ENCODE measurements around the gene SPRYD4.
"Not testable (repeated sequence)": the region's sequence is repeated elsewhere in the genome, so short reads cannot be mapped to it uniquely, and the experiment has no call there.

The SPRYD4 gene

DNA sequence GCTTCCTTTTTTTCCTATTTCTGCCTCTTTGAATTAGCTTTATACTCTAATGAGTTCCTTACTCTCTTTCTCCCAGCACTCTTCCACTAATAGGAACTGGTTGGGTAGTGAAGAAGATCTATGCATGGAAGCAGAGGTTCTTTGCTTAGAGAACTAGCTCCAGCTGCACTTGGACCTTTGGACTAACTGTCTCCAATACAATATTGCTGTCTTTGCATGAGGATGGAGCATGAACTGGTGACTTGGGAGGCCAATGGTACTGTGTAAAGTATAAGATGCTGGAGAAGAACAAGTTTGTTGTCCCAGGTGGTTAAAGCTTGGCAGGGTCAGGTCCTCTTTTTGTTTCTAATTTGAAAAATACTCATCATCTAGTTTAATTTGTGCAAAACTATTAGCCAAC, 22.0 kb downstream of the SPRYD4 start:
- no peak for ATAC-seq
- TF ChIP-seq, protein P1, sequence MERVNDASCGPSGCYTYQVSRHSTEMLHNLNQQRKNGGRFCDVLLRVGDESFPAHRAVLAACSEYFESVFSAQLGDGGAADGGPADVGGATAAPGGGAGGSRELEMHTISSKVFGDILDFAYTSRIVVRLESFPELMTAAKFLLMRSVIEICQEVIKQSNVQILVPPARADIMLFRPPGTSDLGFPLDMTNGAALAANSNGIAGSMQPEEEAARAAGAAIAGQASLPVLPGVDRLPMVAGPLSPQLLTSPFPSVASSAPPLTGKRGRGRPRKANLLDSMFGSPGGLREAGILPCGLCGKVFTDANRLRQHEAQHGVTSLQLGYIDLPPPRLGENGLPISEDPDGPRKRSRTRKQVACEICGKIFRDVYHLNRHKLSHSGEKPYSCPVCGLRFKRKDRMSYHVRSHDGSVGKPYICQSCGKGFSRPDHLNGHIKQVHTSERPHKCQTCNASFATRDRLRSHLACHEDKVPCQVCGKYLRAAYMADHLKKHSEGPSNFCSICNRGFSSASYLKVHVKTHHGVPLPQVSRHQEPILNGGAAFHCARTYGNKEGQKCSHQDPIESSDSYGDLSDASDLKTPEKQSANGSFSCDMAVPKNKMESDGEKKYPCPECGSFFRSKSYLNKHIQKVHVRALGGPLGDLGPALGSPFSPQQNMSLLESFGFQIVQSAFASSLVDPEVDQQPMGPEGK (CRISPR knock-in tag; IDR thresholded peaks at IDR 0.05; ENCODE audit: borderline replicate concordance): no peak
- TF ChIP-seq ARNTL (CRISPR knock-in tag; IDR thresholded peaks at IDR 0.05; ENCODE audit: borderline replicate concordance, low read depth): no peak
- TF ChIP-seq ZNF8 (CRISPR knock-in tag; IDR thresholded peaks at IDR 0.05): no peak
- TF ChIP-seq, protein P2, sequence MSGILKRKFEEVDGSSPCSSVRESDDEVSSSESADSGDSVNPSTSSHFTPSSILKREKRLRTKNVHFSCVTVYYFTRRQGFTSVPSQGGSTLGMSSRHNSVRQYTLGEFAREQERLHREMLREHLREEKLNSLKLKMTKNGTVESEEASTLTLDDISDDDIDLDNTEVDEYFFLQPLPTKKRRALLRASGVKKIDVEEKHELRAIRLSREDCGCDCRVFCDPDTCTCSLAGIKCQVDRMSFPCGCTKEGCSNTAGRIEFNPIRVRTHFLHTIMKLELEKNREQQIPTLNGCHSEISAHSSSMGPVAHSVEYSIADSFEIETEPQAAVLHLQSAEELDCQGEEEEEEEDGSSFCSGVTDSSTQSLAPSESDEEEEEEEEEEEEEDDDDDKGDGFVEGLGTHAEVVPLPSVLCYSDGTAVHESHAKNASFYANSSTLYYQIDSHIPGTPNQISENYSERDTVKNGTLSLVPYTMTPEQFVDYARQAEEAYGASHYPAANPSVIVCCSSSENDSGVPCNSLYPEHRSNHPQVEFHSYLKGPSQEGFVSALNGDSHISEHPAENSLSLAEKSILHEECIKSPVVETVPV (CRISPR knock-in tag; IDR thresholded peaks at IDR 0.05): no peak
- no peak for TF ChIP-seq ESRRG (CRISPR knock-in tag; IDR thresholded peaks at IDR 0.05)
- no peak for TF ChIP-seq SNAI2 (CRISPR knock-in tag; IDR thresholded peaks at IDR 0.05)
- TF ChIP-seq, protein P3, sequence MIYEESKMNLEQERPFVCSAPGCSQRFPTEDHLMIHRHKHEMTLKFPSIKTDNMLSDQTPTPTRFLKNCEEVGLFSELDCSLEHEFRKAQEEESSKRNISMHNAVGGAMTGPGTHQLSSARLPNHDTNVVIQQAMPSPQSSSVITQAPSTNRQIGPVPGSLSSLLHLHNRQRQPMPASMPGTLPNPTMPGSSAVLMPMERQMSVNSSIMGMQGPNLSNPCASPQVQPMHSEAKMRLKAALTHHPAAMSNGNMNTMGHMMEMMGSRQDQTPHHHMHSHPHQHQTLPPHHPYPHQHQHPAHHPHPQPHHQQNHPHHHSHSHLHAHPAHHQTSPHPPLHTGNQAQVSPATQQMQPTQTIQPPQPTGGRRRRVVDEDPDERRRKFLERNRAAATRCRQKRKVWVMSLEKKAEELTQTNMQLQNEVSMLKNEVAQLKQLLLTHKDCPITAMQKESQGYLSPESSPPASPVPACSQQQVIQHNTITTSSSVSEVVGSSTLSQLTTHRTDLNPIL (CRISPR knock-in tag; IDR thresholded peaks at IDR 0.05; ENCODE audit: low read depth): no peak
- TF ChIP-seq TCF4 (CRISPR knock-in tag; IDR thresholded peaks at IDR 0.05; ENCODE audit: borderline replicate concordance): no peak
- TF ChIP-seq BACH2 (CRISPR knock-in tag; IDR thresholded peaks at IDR 0.05; ENCODE audit: borderline replicate concordance): no peak
- no peak for TF ChIP-seq PPARA (CRISPR knock-in tag; IDR thresholded peaks at IDR 0.05; ENCODE audit: borderline replicate concordance)

DNA sequence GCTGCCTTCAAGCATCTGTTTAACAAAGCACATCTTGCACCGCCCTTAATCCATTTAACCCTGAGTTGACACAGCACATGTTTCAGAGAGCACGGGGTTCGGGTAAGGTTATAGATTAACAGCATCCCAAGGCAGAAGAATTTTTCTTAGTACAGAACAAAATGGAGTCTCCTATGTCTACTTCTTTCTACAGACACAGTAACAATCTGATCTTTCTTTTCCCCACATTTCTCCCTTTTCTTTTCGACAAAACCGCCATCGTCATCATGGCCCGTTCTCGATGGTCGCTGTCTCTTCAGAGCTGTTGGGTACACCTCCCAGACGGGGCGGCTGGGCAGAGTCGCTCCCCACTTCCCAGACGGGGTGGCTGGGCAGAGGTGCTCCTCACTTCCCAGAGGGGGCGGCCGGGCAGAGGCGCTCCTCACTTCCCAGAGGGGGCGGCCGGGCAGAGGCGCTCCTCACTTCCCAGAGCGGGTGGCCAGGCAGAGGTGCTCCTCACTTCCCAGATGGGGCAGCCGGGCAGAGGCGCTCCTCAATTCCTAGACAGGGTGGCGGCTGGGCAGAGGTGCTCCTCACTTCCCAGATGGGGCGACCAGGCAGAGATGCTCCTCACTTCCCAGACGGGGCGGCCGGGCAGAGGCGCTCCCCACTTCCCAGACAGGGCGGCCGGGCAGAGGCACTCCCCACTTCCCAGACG, 25.2 kb downstream of the SPRYD4 start:
- not testable (repeated sequence) for ATAC-seq

DNA sequence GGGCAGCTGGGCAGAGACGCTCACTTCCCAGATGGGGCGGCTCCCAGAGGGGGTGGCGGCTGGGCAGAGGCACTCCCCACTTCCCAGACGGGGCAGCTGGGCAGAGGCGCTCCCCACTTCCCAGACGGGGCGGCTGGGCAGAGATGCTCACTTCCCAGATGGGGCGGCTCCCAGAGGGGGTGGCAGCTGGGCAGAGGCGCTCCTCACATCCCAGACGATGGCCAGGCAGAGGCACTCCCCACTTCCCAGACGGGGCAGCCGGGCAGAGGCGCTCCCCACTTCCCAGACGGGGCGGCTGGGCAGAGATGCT, 25.7 kb downstream of the SPRYD4 start:
- ATAC-seq: not testable (repeated sequence)

DNA sequence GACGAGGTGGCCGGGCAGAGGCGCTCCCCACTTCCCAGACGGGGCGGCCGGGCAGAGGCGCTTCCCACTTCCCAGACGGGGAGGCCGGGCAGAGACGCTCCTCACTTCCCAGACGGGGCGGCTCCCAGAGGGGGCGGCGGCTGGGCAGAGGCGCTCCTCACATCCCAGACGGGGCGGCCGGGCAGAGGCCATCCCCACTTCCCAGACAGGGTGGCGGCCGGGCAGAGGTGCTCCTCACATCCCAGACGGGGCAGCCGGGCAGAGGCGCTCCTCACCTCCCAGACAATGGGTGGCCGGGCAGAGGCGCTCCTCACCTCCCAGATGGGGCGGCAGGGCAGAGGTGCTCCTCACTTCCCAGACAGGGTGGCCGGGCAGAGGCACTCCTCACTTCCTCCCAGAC, 26.1 kb downstream of the SPRYD4 start:
- ATAC-seq: not testable (repeated sequence)

DNA sequence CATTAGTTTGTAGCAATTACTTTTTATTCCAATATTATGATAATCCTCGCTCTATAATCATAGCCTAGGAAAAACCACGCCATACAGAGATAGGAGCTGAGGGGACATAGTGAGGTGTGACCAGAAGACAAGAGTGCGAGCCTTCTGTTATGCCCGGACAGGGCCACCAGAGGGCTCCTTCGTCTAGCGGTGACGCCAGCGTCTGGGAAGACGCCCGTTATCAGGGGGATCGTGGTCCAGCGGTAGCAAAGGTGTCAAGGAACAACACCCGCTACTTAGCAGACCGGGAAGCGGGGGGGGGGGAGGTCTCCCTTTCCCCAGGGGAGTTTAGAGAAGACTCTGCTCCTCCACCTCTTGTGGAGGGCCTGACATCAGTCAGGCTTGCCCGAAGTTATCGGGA, 28.3 kb downstream of the SPRYD4 start:
- ATAC-seq: 0 out of 3 replicates have a peak, but pooled peaks have one; percentile 31

DNA sequence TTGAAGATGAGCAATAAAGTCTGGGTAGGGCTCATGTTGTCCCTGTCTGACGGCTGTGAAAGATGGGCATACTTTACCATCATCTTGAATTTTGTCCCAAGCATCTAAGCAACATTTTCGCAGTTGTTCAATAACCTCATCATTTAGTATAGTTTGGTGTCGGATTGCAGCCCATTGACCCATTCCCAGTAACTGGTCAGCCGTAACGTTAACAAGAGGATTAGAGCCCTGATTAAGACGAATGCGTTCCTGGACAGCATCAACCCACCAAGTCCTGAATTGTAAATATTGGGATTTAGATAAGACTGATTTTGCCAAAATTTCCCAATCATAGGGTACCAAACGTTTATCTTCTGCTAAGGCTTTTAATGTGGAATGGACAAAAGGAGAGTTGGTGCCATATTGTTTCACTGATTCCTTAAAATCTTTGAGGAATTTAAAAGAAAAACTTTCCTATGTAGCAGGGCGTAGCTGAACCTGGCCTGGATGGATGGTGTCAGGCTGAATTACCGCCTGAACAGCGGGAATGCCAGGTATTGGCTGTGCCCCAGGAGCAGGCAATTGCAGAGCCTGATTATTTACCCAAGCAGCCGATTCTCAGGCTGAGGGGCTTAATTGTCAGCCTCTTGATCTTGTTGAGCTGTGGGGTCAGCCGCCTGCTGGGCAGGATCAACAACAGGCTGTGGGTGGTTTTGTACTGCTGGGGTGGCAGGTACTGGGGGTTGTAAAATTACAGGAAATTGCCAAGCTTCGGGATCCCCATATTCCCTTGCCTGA, 29.9 kb downstream of the SPRYD4 start:
- ATAC-seq: not testable (repeated sequence)

DNA sequence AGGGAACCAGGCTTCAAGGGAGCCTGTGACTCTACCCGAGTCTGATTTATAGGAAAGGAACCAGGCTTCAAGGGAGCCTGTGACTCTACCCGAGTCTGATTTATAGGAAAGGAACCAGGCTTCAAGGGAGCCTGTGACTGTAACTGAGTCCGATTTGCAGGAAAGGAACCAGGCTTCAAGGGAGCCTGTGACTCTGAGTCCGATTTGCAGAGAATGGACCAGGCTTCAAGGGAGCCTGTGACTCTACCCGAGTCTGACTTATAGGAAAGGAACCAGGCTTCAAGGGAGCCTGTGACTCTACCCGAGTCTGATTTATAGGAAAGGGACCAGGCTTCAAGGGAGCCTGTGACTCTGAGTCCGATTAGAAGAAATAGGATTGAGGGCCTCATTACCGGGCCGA, 31.1 kb downstream of the SPRYD4 start:
- not testable (repeated sequence) for ATAC-seq

DNA sequence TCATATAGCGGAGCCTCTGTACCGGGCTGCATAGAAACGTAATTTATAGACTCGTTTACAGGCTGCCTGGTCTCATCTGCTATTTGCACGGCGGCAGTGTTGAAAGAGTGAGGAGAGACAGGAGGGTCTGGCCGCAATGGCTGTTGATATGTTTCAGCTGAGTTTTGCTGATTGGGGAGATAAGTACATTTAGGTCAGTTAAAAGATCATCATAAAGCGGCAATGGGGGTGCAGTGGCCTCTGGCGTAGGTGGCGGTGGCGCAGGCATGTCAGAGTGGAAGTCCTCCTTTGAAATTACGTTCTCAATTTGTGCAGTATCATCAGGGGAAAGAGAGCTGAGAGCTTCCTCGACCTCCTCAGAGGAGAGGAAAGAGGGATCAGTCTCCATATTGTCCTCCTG, 31.5 kb downstream of the SPRYD4 start:
- ATAC-seq: not testable (repeated sequence)

DNA sequence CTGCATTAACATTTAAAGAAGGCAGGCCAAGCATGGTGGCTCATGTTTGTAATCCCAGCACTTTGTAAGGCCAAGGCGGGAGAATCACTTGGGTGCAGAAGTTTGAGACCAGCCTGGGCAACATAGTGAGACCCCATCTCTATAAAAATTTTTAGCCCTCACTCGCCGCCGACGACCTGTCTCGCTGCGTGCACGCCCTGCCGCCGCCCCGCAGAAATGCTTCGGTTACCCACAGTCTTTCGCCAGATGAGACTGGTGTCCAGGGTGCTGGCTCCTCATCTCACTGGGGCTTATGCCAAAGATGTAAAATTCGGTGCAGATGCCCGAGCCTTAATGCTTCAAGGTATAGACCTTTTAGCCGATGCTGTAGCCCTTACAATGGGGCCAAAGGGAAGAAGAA, 42.4 kb downstream of the SPRYD4 start:
- no peak for ATAC-seq
- TF ChIP-seq, protein P4, sequence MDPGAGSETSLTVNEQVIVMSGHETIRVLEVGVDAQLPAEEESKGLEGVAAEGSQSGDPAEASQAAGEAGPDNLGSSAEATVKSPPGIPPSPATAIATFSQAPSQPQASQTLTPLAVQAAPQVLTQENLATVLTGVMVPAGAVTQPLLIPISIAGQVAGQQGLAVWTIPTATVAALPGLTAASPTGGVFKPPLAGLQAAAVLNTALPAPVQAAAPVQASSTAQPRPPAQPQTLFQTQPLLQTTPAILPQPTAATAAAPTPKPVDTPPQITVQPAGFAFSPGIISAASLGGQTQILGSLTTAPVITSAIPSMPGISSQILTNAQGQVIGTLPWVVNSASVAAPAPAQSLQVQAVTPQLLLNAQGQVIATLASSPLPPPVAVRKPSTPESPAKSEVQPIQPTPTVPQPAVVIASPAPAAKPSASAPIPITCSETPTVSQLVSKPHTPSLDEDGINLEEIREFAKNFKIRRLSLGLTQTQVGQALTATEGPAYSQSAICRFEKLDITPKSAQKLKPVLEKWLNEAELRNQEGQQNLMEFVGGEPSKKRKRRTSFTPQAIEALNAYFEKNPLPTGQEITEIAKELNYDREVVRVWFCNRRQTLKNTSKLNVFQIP (CRISPR knock-in tag; IDR thresholded peaks at IDR 0.05; ENCODE audit: borderline replicate concordance, low read depth): no peak
- TF ChIP-seq ZNF565 (CRISPR knock-in tag; conservative IDR thresholded peaks at IDR 0.05; ENCODE audit: low read depth) (no peak), GLIS3 (CRISPR knock-in tag; IDR thresholded peaks at IDR 0.05) (no peak), ZFP3 (CRISPR knock-in tag; IDR thresholded peaks at IDR 0.05) (no peak), ESRRG (CRISPR knock-in tag; IDR thresholded peaks at IDR 0.05) (no peak), ISL1 (CRISPR knock-in tag; IDR thresholded peaks at IDR 0.05) (no peak), SNAI2 (CRISPR knock-in tag; IDR thresholded peaks at IDR 0.05) (no peak), TCF4 (CRISPR knock-in tag; IDR thresholded peaks at IDR 0.05; ENCODE audit: borderline replicate concordance) (no peak), TOX (CRISPR knock-in tag; IDR thresholded peaks at IDR 0.05; ENCODE audit: borderline replicate concordance) (no peak), PPARA (CRISPR knock-in tag; IDR thresholded peaks at IDR 0.05; ENCODE audit: borderline replicate concordance) (no peak)
- TF ChIP-seq, protein P3 (CRISPR knock-in tag; IDR thresholded peaks at IDR 0.05; ENCODE audit: low read depth): no peak

All from SK-N-SH treated with all-trans-retinoic acid at 6 μM for 48 hours (cell line).